ENCODE data around the gene MED26. TPM values are rescaled to one million over a fixed set of nuclear protein-coding genes. Genes with fewer than 3 reads are reported as not detected.

The MED26 gene
- total RNA-seq, 1 donor from 2014 or later, result 11.1 TPM

DNA sequence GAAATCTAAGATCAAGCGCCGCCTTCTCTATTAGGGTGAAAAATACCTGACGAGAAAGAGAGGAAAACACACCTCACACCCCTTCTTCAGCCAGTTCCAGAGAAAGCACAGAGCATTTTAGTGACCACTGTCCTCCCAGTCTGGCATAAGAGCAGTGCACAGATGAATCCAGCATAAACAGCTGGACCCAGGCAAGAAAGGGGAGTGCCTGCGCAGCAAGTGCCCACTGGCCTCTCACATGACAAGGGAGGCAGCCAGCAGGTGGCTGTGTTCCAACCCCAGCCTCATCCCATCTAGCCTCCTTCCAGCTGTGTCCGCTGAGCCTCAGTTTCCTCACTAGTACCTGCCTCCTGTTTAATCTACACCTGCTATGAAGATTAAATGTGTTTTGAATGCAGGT lies 8.0 kb downstream of the MED26 start:
- Histone ChIP-seq H3K9me3 (no peaks in the 10 kb centered on the region), H3K27me3 (ENCODE audit: low read depth) (no peaks in the 10 kb centered on the region), H3K36me3 (peaks cover 19% of the 10 kb centered on the region), H3K4me1 (peaks cover 60% of the 10 kb centered on the region), H3K27ac (peak overlapping the region; percentile 28), H3K4me3 (no peak overlapping the region)
- ATAC-seq (no peak), DNase-seq (no peak)
- no peak for TF ChIP-seq CTCF (IDR thresholded peaks at IDR 0.05)
- intact Hi-C loops (cut with DNase I), result no loop called here

DNA sequence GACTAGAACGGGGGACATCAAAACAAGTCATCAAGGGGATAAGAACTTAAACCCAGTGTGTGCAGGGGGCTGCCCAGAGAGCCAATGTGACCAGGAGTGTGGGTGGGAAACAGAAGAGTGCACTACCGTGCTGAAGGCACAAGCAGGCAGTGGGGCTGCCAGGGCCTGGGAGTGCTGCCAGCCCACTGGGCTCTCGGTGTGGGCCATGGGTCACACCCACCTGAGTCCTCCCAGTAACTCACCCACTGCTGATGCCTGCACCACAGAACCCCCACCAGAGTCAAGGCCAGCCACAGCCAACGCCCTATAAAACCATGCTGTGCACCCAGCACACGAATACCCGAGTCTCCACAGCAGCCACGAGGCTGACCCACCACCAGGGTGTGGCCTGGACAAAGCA lies 8.5 kb downstream of the MED26 start:
- Histone ChIP-seq H3K36me3 (peaks cover 16% of the 10 kb centered on the region), H3K27ac (peak overlapping the region; percentile 28), H3K4me1 (peaks cover 60% of the 10 kb centered on the region), H3K27me3 (ENCODE audit: low read depth) (no peaks in the 10 kb centered on the region), H3K9me3 (no peaks in the 10 kb centered on the region), H3K4me3 (no peak overlapping the region)
- intact Hi-C loops (cut with DNase I), result no loop called here
- ATAC-seq (peak; percentile 55 to 61), DNase-seq (peak; percentile 52)
- no peak for TF ChIP-seq CTCF (IDR thresholded peaks at IDR 0.05)

GRCh38 chr19:16618248-16618647 lies 9.8 kb downstream of the MED26 start:
- ATAC-seq, result no peak
- H3K27me3 ChIP-seq (ENCODE audit: low read depth), result no peaks in the 10 kb centered on the region
- intact Hi-C loops (cut with DNase I), result no loop called here
- no peak overlapping the region for H3K27ac ChIP-seq
- no peak for TF ChIP-seq CTCF (IDR thresholded peaks at IDR 0.05)
- peaks cover 5% of the 10 kb centered on the region for H3K36me3 ChIP-seq
- DNase-seq, result no peak
- no peak overlapping the region for H3K4me3 ChIP-seq
- H3K9me3 ChIP-seq, result no peaks in the 10 kb centered on the region
- peaks cover 54% of the 10 kb centered on the region for H3K4me1 ChIP-seq

DNA sequence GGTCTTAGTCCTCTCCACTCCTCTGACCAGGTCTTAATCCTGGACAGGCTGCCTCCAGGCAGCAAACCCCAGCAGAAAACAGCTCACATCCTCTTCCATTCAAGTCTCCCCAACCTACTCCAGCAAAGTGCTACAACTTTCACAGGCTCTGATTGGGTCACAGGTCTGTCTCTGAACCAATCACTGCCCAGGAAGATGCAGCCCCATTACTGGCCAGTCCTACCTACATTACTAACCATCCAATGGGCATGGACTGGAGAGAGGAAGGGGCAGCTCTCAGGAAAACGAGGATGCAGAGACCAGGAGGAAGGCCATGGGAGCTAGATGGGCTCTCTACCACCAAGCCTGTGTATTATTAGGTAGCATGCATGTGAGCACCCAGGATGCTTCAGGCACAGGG lies 12.2 kb downstream of the MED26 start:
- no peak for ATAC-seq
- H3K27me3 ChIP-seq (ENCODE audit: low read depth), result no peaks in the 10 kb centered on the region
- no peak overlapping the region for H3K4me3 ChIP-seq
- no peak for DNase-seq
- H3K36me3 ChIP-seq, result no peaks in the 10 kb centered on the region
- intact Hi-C loops (cut with DNase I), result no loop called here
- peaks cover 54% of the 10 kb centered on the region for H3K4me1 ChIP-seq
- no peak overlapping the region for H3K27ac ChIP-seq
- no peaks in the 10 kb centered on the region for H3K9me3 ChIP-seq
- TF ChIP-seq CTCF (IDR thresholded peaks at IDR 0.05), result no peak

DNA sequence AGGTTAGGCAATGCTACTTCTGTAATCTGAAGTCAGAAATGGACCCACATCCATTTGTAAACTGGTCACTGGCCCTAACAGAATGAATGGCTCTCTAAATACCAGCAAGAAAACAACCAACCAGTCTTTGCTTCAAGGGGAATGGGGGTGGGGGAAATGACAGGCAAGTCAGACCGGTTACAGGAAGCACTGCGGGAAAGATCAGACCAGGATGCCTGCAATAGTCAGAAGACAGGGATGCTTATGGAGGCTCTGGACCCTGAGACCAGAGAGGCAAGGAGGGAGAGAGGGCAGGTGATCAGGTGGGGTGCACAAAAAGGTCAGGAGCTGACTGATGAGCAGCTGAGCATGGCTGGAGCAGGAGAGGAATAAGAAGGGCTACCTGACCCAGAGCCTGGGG lies 13.1 kb downstream of the MED26 start:
- Histone ChIP-seq H3K4me1 (peaks cover 57% of the 10 kb centered on the region), H3K36me3 (no peaks in the 10 kb centered on the region), H3K9me3 (no peaks in the 10 kb centered on the region), H3K27ac (no peak overlapping the region), H3K27me3 (ENCODE audit: low read depth) (no peaks in the 10 kb centered on the region), H3K4me3 (no peak overlapping the region)
- ATAC-seq (no peak), DNase-seq (no peak)
- no peak for TF ChIP-seq CTCF (IDR thresholded peaks at IDR 0.05)
- intact Hi-C loops (cut with DNase I), result no loop called here

- Histone ChIP-seq H3K36me3 (no peaks in the 10 kb centered on the region), H3K9me3 (no peaks in the 10 kb centered on the region)
- intact Hi-C loops (cut with DNase I), result no loop called here
These were observed 14.2 kb downstream of the MED26 start for GRCh38 chr19:16613841-16614240.

More at GRCh38 chr19:16613841-16614240, 14.2 kb downstream of the MED26 start:
- no peak for ATAC-seq
- H3K27me3 ChIP-seq (ENCODE audit: low read depth), result no peaks in the 10 kb centered on the region
- peaks cover 55% of the 10 kb centered on the region for H3K4me1 ChIP-seq
- no peak for TF ChIP-seq CTCF (IDR thresholded peaks at IDR 0.05)
- no peak overlapping the region for H3K27ac ChIP-seq
- DNase-seq, result no peak
- no peak overlapping the region for H3K4me3 ChIP-seq

Data from lower lobe of right lung (tissue), 2 donors.